ENCODE measurements around the gene COL26A1. TPM values are rescaled to one million over a fixed set of nuclear protein-coding genes. Genes with fewer than 3 reads are reported as not detected.
A peak's percentile ranks its signal among the peaks of the same experiment; 100 is the strongest.

The COL26A1 gene
- total RNA-seq, 1 experiment from 2014 or later = 42.6 TPM

DNA sequence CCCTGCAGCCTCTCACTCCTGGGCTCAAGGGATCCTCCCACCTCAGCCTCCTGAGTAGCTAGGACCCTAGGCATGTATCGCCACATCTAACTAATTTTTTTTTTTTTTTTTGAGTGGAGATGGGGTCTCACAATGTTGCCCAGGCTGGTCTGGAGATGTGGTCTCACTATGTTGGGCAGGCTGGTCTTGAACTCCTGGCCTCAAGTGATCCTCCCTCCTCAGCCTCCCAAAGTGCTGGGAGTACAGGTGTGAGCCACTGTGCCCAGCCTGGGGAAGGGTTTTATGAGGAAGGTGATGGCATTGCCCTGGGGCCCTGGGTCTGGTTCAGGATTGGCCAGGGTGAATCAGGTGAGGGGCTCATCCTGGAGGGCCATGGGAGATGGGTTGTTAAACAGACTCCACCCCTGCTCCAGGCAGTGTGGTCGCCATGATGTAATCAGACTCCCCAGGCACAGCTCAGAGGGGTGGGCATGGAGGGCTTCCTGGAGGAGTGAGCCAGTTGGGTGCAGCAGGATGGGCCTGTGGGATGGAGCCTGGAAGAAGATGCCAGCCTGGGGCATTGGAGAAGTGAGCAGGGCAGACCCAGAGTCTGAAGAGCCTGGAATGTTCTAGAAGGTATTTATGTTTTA is 183.7 kb downstream of the COL26A1 start:
- H3K9me3 ChIP-seq (ENCODE audit: control insufficient read depth, low read depth, low read length) = no peaks in the 10 kb centered on the region
- H4K91ac ChIP-seq (ENCODE audit: insufficient read length, low read depth, low read length) = no peak overlapping the region
- H2BK12ac ChIP-seq (ENCODE audit: insufficient read length, low read depth, low read length) = no peak overlapping the region
- Mint-ChIP-seq H3K4me3 (no peak overlapping the region), H3K36me3 (ENCODE audit: insufficient read depth in 1 of 3, low read depth in 3 of 3) (peaks cover 16 to 35% (median 26%) of the 10 kb centered on the region in 3 experiments; a peak in 6 of 7 replicates), H3K27ac (peak overlapping the region in 2 of 3 experiments; percentile 87 to 88; a peak in 3 of 7 replicates), H3K27me3 (ENCODE audit: low read depth) (no peaks in the 10 kb centered on the region), H3K4me1 (peaks cover 0 to 12% of the 10 kb centered on the region in 2 experiments), H3K9me3 (no peaks in the 10 kb centered on the region)
- no peak overlapping the region for H3K27ac ChIP-seq (ENCODE audit: insufficient read length, low read depth, low read length)
- peak; percentile 24 for DNase-seq
- H3K79me2 ChIP-seq (ENCODE audit: insufficient read depth, low read length) = no peaks in the 10 kb centered on the region
- H2BK15ac ChIP-seq (ENCODE audit: low read depth, low read length) = no peak overlapping the region
- no peaks in the 10 kb centered on the region for H4K20me1 ChIP-seq (ENCODE audit: control insufficient read depth, insufficient read depth, insufficient read length)
- no peaks in the 10 kb centered on the region for H3K4me1 ChIP-seq (ENCODE audit: insufficient read depth, low read length)
- no peaks in the 10 kb centered on the region for H3K79me1 ChIP-seq (ENCODE audit: insufficient read depth, low read depth, low read length, poor library complexity, severe bottlenecking)
- H3K23me2 ChIP-seq (ENCODE audit: insufficient read length, low read depth, low read length, poor library complexity, severe bottlenecking) = no peaks in the 10 kb centered on the region
- no peak overlapping the region for H2AK5ac ChIP-seq (ENCODE audit: insufficient read length, low read length)
- no CpG with 5 or more reads among the region's 2 CpGs for WGBS (ENCODE audit: extremely low coverage, insufficient read length, low lambda C conversion rate)
- no peak overlapping the region for H3K56ac ChIP-seq (ENCODE audit: insufficient read length, low read depth, low read length)
- no peak overlapping the region for H2BK20ac ChIP-seq (ENCODE audit: low read depth, low read length, poor library complexity, severe bottlenecking)
- no peak overlapping the region for H2AFZ ChIP-seq (ENCODE audit: low read length)
- H2BK120ac ChIP-seq (ENCODE audit: low read depth, low read length, poor library complexity, severe bottlenecking) = no peak overlapping the region
- no peak overlapping the region for H3K9ac ChIP-seq (ENCODE audit: extremely low read depth, insufficient read length, low read length)
- no peak overlapping the region for H3K4ac ChIP-seq (ENCODE audit: low read depth, low read length)
- H3K27me3 ChIP-seq (ENCODE audit: insufficient read depth, low read length) = no peaks in the 10 kb centered on the region
- no peak for TF ChIP-seq CTCF (conservative IDR thresholded peaks at IDR 0.05)
- no peak overlapping the region for H4K8ac ChIP-seq (replicated peaks; ENCODE audit: insufficient read length, low read depth, low read length)
- no peak overlapping the region for H3K23ac ChIP-seq (ENCODE audit: insufficient read length, low read depth, low read length)
- no peak overlapping the region for H3T11ph ChIP-seq (ENCODE audit: low read length)
- H3K14ac ChIP-seq (ENCODE audit: insufficient read depth, low read length) = no peak overlapping the region; the same call in 1 of the 2 replicates
- no peak overlapping the region for H2BK5ac ChIP-seq (ENCODE audit: insufficient read length, low read length)
- H3K4me2 ChIP-seq (ENCODE audit: insufficient read depth, insufficient read length, low read length) = no peak overlapping the region
- no peak overlapping the region for H4K5ac ChIP-seq (ENCODE audit: insufficient read length, low read depth, low read length)
- no peak overlapping the region for H3K18ac ChIP-seq (ENCODE audit: insufficient read length, low read depth, low read length)
